ENCODE measurements around the gene BTBD19. TPM values are rescaled to one million over a fixed set of nuclear protein-coding genes. Genes with fewer than 3 reads are reported as not detected.
"Not testable (repeated sequence)": the region's sequence is repeated elsewhere in the genome, so short reads cannot be mapped to it uniquely, and the experiment has no call there.

Gene BTBD19, protein sequence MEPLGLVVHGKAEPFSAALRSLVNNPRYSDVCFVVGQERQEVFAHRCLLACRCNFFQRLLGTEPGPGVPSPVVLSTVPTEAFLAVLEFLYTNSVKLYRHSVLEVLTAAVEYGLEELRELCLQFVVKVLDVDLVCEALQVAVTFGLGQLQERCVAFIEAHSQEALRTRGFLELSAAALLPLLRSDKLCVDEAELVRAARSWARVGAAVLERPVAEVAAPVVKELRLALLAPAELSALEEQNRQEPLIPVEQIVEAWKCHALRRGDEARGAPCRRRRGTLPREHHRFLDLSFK
- total RNA-seq (ENCODE audit: insufficient read depth, low replicate concordance), result 10.1 TPM

- peak; percentile 97 for DNase-seq (ENCODE audit: low spot score)
These were observed at the start of gene BTBD19 for GRCh38 chr1:44808063-44808937. TSS of gene BTBD19 (plus strand) at chr1:44808523. CDS start at chr1:44808821, 298 bp downstream.

- no peak for DNase-seq (ENCODE audit: low spot score)
These were observed 49.2 kb upstream of the BTBD19 start for GRCh38 chr1:44759077-44759476.

GRCh38 chr1:44760876-44761275 lies 47.4 kb upstream of the BTBD19 start:
- DNase-seq (ENCODE audit: low spot score), result no peak

GRCh38 chr1:44766421-44766820 lies 41.9 kb upstream of the BTBD19 start:
- DNase-seq (ENCODE audit: low spot score), result not testable (repeated sequence)

DNA sequence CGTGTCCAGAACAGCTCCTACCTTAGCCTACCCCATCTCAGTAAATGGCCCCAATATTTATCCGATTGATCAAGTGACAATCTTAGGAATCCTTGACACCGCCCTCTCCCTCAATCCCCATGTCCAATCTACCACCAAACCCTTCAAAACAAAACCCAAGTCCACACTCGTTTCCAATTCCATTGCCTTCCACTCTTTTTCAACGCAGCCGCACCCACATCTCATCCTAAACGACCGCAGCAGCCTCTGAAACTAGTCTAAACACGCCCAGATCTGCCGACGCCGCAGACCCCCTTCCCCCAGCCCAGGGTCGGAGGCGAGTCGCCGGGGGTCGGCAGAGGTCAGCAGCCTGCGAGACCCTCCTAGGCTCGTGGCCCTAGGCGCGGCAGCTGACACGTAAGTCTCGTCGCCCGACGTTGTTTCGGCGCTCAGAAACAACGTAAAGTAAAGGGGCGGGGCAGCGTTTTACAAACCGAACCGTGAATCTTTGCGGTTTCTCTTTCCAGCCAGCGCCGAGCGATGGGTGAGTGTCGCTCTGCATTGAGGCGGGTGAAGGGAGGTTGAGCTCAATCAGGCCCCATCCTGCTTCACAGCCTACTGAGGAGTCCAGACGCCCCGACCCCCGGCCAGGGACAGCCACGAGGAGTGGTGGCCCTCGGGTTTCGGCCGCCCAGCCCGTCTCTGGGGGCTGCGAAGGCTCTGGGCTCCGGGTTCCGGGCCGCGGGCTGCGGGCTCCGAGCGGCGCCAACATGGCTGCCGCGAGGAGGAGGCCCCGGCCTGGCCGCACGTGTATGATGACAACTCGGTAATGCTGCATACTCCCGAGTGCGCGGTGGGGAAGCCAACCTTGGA lies 33.0 kb upstream of the BTBD19 start, which contains the start of gene RPS8:
Gene RPS8 (plus strand): TSS at position 463 of the 852 bp plus-strand sequence. CDS start 57 bp downstream, at position 520.
- DNase-seq (ENCODE audit: low spot score), result peak; percentile 97

- DNase-seq (ENCODE audit: low spot score), result no peak
These were observed 32.2 kb upstream of the BTBD19 start for GRCh38 chr1:44775930-44776729.

- DNase-seq (ENCODE audit: low spot score), result no peak
These were observed 31.6 kb upstream of the BTBD19 start for GRCh38 chr1:44776730-44777068.

DNA sequence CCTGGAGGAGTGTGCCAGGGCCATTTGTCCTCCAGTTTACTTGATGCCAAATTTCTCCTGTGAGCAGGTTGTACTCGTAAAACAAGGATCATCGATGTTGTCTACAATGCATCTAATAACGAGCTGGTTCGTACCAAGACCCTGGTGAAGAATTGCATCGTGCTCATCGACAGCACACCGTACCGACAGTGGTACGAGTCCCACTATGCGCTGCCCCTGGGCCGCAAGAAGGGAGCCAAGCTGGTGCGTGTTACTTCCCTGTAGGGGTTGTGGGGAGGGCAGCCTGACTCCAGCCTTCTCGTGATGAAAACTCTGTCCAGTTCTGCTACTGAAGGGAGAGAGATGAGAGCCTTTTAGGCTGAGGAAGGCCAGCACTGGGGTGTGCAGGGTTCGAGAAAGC lies 30.8 kb upstream of the BTBD19 start:
- no peak for DNase-seq (ENCODE audit: low spot score)

DNA sequence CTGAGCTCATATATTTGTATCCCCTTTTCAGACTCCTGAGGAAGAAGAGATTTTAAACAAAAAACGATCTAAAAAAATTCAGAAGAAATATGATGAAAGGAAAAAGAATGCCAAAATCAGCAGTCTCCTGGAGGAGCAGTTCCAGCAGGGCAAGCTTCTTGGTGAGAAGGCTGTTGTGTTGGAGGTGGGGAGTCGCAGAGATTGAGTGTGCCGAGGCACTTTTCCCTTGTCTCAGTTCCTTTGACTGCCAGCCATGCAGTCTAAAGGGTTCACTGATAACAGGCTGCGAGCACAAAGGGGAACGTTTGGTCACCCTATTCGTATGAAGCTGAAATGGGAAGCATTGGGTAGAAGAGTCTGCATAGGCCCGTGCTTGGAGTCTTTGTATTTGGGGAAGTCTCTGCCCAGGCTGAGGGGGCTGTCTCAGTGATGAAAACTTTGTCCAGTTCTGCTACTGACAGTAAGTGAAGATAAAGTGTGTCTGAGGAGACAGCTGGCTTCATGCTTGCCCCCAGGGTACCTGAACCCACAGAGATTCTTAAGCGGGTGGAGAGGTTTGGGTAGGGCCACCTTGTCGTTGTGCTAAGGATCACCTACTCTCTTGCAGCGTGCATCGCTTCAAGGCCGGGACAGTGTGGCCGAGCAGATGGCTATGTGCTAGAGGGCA lies 30.2 kb upstream of the BTBD19 start:
- no peak for DNase-seq (ENCODE audit: low spot score)

- no peak for DNase-seq (ENCODE audit: low spot score)
These were observed 29.4 kb upstream of the BTBD19 start for GRCh38 chr1:44778705-44779576.

- no peak for DNase-seq (ENCODE audit: low spot score)
These were observed 27.7 kb upstream of the BTBD19 start for GRCh38 chr1:44780583-44781121.

DNA sequence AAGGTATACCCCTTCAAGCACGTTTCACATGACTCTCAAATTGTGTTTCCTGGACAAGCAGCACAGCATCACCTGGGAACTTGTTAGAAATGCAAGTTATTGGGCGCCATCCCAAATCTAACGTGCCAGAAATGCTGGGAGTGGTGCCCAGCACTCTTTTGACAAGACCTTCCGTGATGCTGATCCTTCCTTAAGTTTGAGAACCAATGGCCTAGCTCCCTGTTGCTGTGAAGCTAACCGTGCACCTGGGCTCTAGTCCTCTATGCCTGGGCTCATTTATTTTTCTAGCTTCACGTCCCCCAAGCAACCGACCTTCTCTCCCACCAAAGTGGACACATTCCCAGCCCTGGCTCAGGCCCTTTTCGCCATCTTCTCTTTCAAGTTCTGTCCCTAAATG lies 24.6 kb upstream of the BTBD19 start:
- DNase-seq (ENCODE audit: low spot score), result no peak

DNA sequence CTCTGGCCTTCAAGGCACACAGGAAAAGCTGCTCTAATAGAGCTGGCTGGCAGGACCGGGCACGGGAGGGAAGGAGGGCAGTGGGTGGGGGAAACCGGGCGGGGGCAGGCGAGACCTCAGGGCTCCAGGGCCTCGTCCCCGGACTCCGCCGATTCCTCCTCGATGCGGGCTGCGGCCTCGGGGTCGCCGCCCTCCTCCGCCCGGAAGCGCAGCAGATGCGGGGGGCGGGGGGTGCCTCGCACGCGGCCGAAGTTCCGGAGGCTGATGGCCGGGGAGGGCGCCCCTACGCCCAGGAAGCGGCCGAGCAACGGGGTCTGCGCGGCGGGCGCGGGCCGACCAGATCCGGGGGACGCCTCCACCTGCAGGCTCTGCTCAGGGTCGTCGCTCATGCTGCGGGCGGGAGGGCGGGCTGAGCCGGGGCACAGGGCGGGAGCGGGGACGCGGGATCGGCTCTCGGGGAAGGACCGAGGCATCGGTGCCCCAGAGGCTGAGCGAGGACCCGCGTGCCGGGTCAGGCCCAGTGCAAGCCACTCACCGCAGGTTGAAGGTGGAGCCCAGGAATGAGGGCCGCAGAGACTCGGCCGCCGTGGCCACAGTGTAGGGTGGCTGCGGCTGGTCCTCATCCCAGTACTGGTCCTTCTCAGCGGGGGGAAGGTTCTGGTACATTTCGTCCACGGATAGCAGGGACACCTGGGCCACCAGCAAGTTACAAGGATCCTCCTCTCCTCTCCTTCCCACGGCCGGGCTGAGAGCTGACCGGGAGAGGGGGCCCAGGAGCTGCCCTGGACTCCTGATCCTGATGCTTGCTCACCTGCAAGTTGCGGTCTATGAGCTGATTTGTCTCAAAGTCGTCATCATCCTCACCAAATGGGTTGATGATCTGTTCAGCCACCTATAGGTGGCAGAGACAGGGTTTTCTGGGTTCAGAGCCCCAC lies 24.0 kb upstream of the BTBD19 start:
- no peak for DNase-seq (ENCODE audit: low spot score)

DNA sequence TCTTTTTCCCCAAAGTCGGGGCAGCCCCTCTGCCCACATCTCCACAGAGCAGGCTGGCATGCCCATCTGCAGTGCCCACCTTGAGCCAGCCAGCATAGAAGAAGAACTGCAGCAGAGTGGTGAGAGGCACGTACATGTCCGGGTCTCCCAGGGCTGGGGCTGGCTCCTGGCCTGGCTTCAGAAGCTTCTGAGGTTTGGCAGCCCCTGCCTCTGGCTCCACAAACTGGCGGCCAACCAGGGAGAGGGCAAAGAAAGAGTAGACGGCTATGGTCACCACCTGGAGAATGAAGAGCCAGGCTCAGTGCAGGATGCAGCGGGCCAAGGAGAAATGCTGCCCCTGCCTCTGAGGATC lies 23.3 kb upstream of the BTBD19 start:
- no peak for DNase-seq (ENCODE audit: low spot score)

DNA sequence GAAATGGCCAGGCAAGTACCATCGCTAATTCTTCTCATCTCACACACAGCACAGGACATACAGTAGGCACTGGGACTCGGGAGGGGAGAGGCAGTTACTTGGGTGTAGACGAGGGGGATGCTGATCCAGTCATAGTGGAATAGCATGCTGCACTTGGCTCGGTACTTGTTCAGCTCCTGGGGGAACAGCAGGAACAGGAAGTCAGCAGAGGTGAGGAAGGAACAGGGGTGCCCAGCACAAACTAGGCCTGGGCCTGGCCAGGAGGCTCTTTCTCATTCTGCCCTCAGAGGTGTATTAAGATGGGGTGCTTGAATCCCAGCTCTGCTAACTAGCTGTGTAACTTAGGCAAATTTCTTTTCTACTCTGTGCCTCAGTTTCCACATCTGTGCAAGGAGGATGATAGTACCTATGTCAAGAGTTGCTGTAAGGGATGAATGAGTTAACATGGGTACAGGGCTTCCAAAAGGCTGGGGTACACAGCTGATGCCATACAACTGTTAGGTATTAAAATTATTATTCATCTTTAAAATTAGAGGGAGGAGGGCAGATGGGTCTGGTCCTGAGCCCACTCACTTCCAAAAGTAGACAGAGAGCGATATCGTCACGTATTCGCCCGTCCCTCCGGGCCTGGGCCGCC lies 22.7 kb upstream of the BTBD19 start:
- DNase-seq (ENCODE audit: low spot score), result no peak

DNA sequence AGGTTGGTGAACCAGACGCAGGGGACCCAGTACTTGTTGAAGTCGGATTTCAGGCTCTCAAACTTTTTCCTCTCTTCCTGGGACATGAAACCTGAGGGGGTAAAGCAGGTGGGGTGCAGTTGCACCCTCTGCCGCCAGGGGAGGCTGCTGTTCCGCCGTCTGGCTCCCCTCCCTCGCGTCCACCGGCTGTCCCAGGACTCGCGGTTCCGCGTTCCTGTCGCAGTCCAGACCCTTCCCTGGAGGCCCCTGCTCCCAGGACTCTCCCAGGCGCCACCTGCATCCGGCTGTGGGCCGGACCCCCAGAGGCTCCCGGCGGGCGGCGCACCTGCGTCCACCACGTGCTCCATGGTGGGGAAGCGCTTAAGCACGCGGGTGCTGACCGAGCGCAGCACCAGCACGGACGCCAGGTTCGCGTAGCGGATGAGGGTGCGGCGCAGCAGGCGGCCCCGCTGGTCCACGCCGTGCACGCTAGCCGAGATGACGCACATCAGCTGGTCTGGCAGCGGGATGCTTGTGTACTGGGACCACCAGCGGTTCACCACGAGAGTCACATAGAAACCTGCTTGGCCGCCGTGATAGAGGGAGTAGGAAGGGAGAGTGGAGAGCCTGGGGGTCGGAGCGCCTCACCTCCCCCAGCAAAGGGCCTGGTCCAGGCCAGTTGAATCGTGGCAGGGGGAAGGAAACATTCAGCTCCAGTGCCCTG lies 22.0 kb upstream of the BTBD19 start:
- DNase-seq (ENCODE audit: low spot score), result peak; percentile 47

- no peak for DNase-seq (ENCODE audit: low spot score)
These were observed 21.4 kb upstream of the BTBD19 start for GRCh38 chr1:44786841-44787426.
